CD4-positive, alpha-beta T cell treated with Interferon alpha-2 for 1 hour (primary cell): Measurements from ENCODE around the gene TTC38.

Source experiments
- DNase-seq, 2 donors: peaks; one replicate each; pipeline ENCODE4 v3.0.0-alpha.2; 2020 to 2022

The TTC38 gene

GRCh38 chr22:46335201-46336118 lies 67.7 kb downstream of the TTC38 start, which contains the start of gene TRMU:
TRMU (plus strand) TSS chr22:46335714; CDS start chr22:46335765, 51 bp downstream.
- peak; percentile 74 to 77 for DNase-seq

- no peak for DNase-seq
Measured at GRCh38 chr22:46336119-46337078, 68.6 kb downstream of the TTC38 start.

- no peak for DNase-seq
Measured at GRCh38 chr22:46337870-46338269, 70.1 kb downstream of the TTC38 start.

GRCh38 chr22:46338636-46339035 lies 70.8 kb downstream of the TTC38 start:
- DNase-seq = no peak

DNA sequence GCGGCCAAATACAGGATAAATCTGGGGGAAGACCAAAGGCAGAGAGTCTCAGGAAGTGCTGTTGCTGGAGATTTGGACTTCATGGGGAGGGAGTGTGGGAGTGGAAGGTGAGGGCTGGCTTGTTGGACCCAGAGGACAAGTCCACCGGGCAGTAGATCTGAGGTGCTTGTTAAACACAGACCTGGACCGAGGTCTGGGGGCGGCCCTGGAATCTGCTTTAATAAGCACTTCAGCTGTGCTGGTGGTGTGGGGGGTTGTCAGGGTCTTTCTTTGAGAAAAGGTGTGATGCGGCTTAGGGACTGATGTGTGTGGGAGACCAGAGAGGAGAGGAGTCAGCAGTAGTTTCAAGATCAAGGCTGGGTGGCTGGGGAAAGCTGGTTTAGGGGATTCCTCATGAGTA lies 72.1 kb downstream of the TTC38 start:
- DNase-seq = no peak

GRCh38 chr22:46340676-46341075 lies 72.9 kb downstream of the TTC38 start:
- DNase-seq = no peak
